ENCODE measurements around the gene SUV39H1.

GRCh38 chrX:48752498-48752897 is 56.0 kb downstream of the SUV39H1 start:
- no peak for TF ChIP-seq POLR2A (IDR thresholded peaks at IDR 0.05)
- TF ChIP-seq, protein P1, sequence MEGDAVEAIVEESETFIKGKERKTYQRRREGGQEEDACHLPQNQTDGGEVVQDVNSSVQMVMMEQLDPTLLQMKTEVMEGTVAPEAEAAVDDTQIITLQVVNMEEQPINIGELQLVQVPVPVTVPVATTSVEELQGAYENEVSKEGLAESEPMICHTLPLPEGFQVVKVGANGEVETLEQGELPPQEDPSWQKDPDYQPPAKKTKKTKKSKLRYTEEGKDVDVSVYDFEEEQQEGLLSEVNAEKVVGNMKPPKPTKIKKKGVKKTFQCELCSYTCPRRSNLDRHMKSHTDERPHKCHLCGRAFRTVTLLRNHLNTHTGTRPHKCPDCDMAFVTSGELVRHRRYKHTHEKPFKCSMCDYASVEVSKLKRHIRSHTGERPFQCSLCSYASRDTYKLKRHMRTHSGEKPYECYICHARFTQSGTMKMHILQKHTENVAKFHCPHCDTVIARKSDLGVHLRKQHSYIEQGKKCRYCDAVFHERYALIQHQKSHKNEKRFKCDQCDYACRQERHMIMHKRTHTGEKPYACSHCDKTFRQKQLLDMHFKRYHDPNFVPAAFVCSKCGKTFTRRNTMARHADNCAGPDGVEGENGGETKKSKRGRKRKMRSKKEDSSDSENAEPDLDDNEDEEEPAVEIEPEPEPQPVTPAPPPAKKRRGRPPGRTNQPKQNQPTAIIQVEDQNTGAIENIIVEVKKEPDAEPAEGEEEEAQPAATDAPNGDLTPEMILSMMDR (IDR thresholded peaks at IDR 0.05): no peak
